SK-N-MC (cell line): ENCODE results near the gene PTPRC.

Source experiments
- EZH2 ChIP-seq: fragments of 200-600 bp; sonication (generic); IDR thresholded peaks from one replicate; pipeline ENCODE4 v1.6.1; 2017; ENCODE audit warnings: antibody characterized with exemption
- FOXP2 ChIP-seq: optimal IDR thresholded peaks from 2 replicates; pipeline ENCODE3; 2011; ENCODE audit warnings: mild to moderate bottlenecking, moderate library complexity; ENCODE audit not compliant: insufficient read depth; ENCODE audit errors: extremely low read length, control extremely low read depth
- POLR2AphosphoS5 ChIP-seq: IDR thresholded peaks from 2 replicates; pipeline ENCODE4 v1.6.1; 2012; ENCODE audit warnings: mild to moderate bottlenecking, low read depth, low read length, borderline replicate concordance

DNA sequence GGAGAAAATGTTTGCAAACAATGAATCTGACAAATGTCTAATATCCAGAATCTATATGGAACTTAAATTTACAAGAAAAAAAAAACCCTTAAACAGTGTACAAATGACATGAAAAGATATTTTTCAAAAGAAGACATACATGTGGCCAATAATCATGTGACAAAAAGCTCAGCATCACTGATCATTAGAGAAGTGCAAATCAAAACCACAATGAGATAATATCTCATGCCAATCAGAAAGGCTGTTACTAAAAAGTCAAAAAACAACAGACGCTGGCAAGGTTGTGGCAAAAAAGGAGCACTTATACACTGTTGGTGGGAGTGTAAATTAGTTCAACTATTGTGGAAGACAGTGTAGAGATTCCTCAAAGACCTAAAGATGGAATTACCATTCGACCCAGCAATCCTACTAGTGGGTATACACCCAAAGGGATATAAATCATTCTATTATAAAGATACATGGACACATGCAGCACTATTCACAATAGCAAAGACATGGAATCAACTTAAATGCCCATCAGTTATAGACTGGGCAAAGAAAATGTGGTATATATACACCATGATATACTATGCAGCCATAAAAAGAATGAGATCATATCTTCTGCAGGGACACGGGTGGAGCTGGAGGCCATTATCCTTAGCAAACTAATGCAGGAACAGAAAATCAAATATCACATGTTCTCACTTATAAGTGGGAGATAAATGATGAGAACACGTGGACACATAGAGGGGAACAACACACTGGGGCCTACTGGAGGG is 123.2 kb downstream of the PTPRC start:
- TF ChIP-seq POLR2AphosphoS5 = no peak
- TF ChIP-seq EZH2 = no peak
- no peak for TF ChIP-seq FOXP2
